ENCODE results near the gene MCTS1.
"Not testable (repeated sequence)": the region's sequence is repeated elsewhere in the genome, so short reads cannot be mapped to it uniquely, and the experiment has no call there.

The MCTS1 gene

GRCh38 chrX:120566817-120567216 lies 37.1 kb upstream of the MCTS1 start:
- H3K4me2 ChIP-seq: no peak overlapping the region
- no peaks in the 10 kb centered on the region for H3K36me3 ChIP-seq (ENCODE audit: insufficient read depth)
- no peak overlapping the region for H3K9ac ChIP-seq
- no peaks in the 10 kb centered on the region for H3K27me3 ChIP-seq (ENCODE audit: insufficient read depth, low read depth)
- H3K4me3 ChIP-seq (IDR thresholded peaks at IDR 0.05; ENCODE audit: insufficient read depth, low read depth, low read length): no peak overlapping the region
- peaks cover 6% of the 10 kb centered on the region for H3K4me1 ChIP-seq (ENCODE audit: low read depth, poor library complexity, severe bottlenecking)
- no peak overlapping the region for H2AFZ ChIP-seq (ENCODE audit: low read depth)
- H4K20me1 ChIP-seq (ENCODE audit: insufficient read depth): no peaks in the 10 kb centered on the region
- TF ChIP-seq CTCF (conservative IDR thresholded peaks at IDR 0.05; ENCODE audit: low read depth, low read length): no peak
- no peaks in the 10 kb centered on the region for H3K79me2 ChIP-seq (ENCODE audit: insufficient read depth, low read depth)
- H3K27ac ChIP-seq: no peak overlapping the region

GRCh38 chrX:120568035-120568434 lies 35.9 kb upstream of the MCTS1 start:
- no peaks in the 10 kb centered on the region for H3K79me2 ChIP-seq (ENCODE audit: insufficient read depth, low read depth)
- H3K4me2 ChIP-seq: no peak overlapping the region
- no peaks in the 10 kb centered on the region for H3K36me3 ChIP-seq (ENCODE audit: insufficient read depth)
- H2AFZ ChIP-seq (ENCODE audit: low read depth): no peak overlapping the region
- H3K4me3 ChIP-seq (IDR thresholded peaks at IDR 0.05; ENCODE audit: insufficient read depth, low read depth, low read length): no peak overlapping the region
- H3K9ac ChIP-seq: no peak overlapping the region
- no peaks in the 10 kb centered on the region for H3K4me1 ChIP-seq (ENCODE audit: low read depth, poor library complexity, severe bottlenecking)
- no peaks in the 10 kb centered on the region for H3K27me3 ChIP-seq (ENCODE audit: insufficient read depth, low read depth)
- no peaks in the 10 kb centered on the region for H4K20me1 ChIP-seq (ENCODE audit: insufficient read depth)
- TF ChIP-seq CTCF (conservative IDR thresholded peaks at IDR 0.05; ENCODE audit: low read depth, low read length): no peak
- no peak overlapping the region for H3K27ac ChIP-seq

GRCh38 chrX:120568609-120569008 lies 35.3 kb upstream of the MCTS1 start:
- no peaks in the 10 kb centered on the region for H4K20me1 ChIP-seq (ENCODE audit: insufficient read depth)
- H3K27me3 ChIP-seq (ENCODE audit: insufficient read depth, low read depth): no peaks in the 10 kb centered on the region
- H3K27ac ChIP-seq: no peak overlapping the region
- H3K4me2 ChIP-seq: no peak overlapping the region
- no peak overlapping the region for H3K9ac ChIP-seq
- no peaks in the 10 kb centered on the region for H3K4me1 ChIP-seq (ENCODE audit: low read depth, poor library complexity, severe bottlenecking)
- no peak for TF ChIP-seq CTCF (conservative IDR thresholded peaks at IDR 0.05; ENCODE audit: low read depth, low read length)
- no peak overlapping the region for H2AFZ ChIP-seq (ENCODE audit: low read depth)
- H3K4me3 ChIP-seq (IDR thresholded peaks at IDR 0.05; ENCODE audit: insufficient read depth, low read depth, low read length): no peak overlapping the region
- no peaks in the 10 kb centered on the region for H3K79me2 ChIP-seq (ENCODE audit: insufficient read depth, low read depth)
- H3K36me3 ChIP-seq (ENCODE audit: insufficient read depth): no peaks in the 10 kb centered on the region

- no peak overlapping the region for H3K27ac ChIP-seq
- TF ChIP-seq CTCF (conservative IDR thresholded peaks at IDR 0.05; ENCODE audit: low read depth, low read length): no peak
- no peaks in the 10 kb centered on the region for H3K36me3 ChIP-seq (ENCODE audit: insufficient read depth)
- H3K79me2 ChIP-seq (ENCODE audit: insufficient read depth, low read depth): no peaks in the 10 kb centered on the region
- no peak overlapping the region for H2AFZ ChIP-seq (ENCODE audit: low read depth)
- no peak overlapping the region for H3K4me2 ChIP-seq
- H3K4me3 ChIP-seq (IDR thresholded peaks at IDR 0.05; ENCODE audit: insufficient read depth, low read depth, low read length): no peak overlapping the region
- H3K27me3 ChIP-seq (ENCODE audit: insufficient read depth, low read depth): no peaks in the 10 kb centered on the region
- H3K4me1 ChIP-seq (ENCODE audit: low read depth, poor library complexity, severe bottlenecking): no peaks in the 10 kb centered on the region
- H4K20me1 ChIP-seq (ENCODE audit: insufficient read depth): no peaks in the 10 kb centered on the region
- no peak overlapping the region for H3K9ac ChIP-seq
Measured at GRCh38 chrX:120570011-120570600, 33.8 kb upstream of the MCTS1 start.

- not testable (repeated sequence) for H2AFZ ChIP-seq (ENCODE audit: low read depth); H4K20me1 ChIP-seq (ENCODE audit: insufficient read depth); H3K4me1 ChIP-seq (ENCODE audit: low read depth, poor library complexity, severe bottlenecking); H3K4me3 ChIP-seq (IDR thresholded peaks at IDR 0.05; ENCODE audit: insufficient read depth, low read depth, low read length); H3K4me2 ChIP-seq; H3K27ac ChIP-seq; H3K9ac ChIP-seq; H3K36me3 ChIP-seq (ENCODE audit: insufficient read depth); H3K27me3 ChIP-seq (ENCODE audit: insufficient read depth, low read depth); H3K79me2 ChIP-seq (ENCODE audit: insufficient read depth, low read depth)
Measured at GRCh38 chrX:120573806-120574205, 30.1 kb upstream of the MCTS1 start.

Measured in KMS-11 (cell line).